ENCODE data around the gene SORCS2.

Gene SORCS2

DNA sequence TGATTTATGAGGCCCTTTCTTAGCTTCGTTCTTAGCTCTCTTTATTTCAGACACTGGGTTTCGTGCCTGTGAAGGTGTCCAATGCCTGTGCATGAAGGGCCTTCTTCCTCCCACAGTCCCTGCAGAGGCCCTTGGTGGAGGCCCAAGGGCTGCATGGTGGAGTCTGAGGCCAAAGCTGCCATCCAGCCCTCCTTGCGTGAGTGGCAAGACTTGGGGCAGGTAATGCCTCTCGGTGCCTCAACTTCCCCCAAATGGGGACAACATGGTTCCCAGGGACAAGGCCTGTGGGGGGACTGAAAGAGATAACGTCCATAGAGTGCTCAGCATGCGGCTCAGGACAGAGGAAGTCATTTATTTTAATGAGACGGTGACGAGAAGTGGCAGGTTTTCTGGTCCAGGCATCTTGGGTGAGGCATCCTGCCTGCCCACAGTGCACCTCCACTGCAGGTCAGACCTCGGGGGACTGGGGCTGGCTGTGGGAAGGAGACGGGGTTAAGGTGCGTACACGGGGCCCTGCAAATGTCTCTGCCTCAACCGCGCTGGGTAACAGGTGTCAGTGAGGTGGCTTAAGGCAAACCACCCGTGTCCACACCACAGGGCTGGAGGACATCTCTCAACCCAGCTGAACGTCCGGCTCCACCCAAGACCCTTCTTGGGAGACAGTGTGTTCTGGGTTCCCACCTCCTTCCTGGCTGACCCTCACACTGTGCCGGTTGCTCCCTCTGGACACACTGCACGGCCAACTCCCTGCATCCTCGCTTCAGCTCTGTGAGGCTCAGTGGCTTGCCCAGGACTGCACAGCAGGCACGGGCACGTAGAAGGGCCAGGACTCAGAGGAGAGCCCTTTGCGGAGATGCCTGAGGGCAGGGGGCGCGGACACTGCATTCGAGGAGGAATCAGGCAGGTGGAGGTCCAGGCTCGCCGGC is 191.9 kb downstream of the SORCS2 start:
- DNase-seq, result no peak

DNA sequence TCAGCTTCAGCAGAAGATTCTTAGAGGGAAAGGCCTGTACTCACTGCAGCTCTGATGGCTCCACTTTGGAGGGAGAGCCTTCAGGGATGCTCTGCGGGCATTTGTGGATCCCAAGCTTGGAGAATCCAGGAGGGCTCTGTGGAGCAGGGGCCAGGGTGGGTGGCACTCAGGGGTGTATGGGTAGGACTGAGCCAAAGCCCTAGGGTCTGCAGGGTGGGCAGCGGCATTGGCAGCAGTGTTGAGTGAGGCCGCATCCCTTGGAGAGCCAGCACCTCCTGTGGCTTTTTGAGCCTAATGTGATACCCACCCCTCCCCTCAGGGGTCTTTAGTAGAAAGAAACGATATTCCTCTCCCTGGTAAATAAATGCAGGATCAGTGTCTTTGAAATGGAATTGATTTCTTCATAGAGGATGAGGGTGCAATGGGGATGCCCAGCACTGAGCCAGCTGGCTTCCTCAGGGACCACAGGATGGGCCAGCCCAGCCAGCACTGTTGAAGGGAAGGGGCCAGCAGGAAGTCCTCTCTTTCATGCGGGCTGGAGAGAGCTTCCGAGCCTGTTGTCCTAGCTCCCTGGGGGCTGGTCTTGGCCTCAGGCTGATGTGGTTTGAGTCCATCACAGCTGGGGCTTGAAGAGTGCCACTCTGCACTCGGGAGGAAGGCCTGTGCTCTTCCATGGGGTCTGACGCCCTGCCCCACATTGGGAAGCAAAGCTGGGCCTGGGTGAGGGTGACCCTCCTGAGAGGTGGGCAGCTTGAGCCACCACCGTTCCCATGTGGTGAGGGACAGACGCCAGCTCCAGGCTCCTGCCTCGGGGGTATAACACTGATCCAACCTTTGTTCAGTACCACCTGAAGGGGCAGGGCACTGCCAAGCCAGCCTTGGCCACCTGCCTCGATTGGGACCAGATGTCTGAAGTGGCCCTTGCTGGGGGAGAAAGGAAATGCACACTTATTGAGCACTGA is 192.9 kb downstream of the SORCS2 start:
- no peak for DNase-seq

DNA sequence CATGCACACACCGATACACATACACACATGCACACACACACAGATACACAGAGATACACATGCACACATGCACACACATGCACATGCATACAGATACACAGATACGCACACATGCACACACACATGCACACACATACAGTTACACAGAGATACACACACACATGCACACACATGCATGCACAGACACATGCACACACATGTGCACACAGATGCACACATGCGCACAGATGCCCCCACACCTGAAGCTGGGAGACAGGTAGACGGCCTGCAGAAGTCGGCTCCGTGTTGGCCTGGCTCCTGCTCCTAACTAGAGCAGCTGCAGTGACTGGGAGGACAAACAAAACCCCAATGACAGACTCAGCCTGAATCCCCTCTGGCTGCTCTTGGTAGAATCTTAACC is 195.6 kb downstream of the SORCS2 start:
- no peak for DNase-seq

DNA sequence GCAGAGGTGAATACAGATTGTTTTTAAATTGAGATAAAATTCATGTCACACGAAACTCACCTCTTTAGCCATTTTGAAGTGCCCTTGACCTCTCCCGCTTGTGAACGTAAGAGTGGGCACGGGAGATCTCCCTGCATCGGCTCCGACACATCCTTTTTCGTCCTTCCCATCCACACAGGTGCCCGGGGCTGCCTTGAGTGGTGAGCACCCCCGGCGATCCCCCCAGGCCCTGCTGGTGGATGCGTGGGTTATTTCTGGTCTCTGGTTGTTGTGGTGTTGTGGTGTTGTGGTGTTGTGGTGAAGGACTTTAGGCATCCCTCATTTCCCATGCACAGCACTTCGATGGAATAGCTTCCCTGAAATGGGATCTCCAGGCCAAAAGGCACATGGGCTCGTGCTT is 196.3 kb downstream of the SORCS2 start:
- no peak for DNase-seq

GRCh38 chr4:7389101-7389701 is 196.9 kb downstream of the SORCS2 start:
- no peak for DNase-seq

DNA sequence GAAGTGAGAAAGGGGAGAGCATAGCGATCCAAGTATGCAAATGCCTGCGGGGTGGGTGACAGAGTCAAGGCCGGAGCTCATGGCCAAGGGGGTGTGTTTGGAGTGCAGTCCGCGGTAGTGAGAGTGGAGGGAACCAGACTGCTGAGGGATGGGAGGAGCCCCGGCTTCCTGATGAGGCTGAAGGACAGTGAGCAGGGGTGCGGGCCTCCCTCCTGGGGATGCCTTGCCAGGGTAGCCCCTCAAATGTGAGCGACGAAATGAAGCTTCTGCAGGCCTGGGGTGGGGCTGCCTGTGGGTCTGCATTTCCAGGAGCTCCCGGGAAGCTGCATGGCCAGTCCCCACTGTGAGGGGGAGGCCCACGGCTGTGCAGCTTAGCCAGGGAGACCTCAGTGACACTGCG is 197.4 kb downstream of the SORCS2 start:
- DNase-seq, result no peak

- no peak for DNase-seq
These were observed 198.0 kb downstream of the SORCS2 start for GRCh38 chr4:7390336-7390735.

GRCh38 chr4:7390906-7391636 is 198.7 kb downstream of the SORCS2 start:
- no peak for DNase-seq

DNA sequence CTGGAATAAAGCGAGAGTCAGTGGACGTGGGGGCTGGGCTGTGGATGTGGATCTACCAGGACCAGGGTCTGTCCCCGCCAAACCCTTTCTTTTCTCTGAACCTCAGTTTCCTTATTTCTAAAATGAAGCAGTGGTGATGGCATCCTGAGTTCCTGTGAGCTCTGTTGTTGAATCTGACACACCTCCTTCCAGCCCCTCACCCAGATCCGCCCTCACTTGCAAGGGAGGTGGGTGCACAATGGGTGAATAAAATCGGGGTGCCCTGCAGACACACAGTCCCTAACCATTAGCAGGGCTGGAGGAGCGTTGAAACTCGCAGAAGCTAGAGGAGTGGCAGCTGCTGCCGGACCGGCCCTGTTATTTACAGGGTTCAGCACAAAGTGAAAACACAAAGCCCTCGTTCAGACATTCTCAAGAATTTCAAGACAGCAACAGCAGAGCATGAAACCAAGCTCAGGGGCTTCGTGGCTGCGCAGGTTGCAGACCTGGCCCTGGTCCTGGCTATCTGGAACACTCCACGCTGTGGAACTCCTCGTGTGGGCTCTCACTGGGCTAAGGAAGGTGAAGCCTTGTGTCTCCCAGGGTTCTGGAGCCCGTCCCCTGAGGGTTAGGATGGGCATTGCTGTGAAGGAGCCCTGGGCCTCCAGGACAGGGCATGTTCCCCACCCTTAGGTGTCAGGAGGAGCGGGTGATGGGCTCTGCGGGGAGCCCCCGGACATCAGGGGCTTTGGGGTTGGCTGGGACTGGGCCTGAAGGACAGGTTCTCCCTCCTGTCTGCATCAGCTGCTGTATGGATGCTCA is 199.5 kb downstream of the SORCS2 start:
- no peak for DNase-seq

DNA sequence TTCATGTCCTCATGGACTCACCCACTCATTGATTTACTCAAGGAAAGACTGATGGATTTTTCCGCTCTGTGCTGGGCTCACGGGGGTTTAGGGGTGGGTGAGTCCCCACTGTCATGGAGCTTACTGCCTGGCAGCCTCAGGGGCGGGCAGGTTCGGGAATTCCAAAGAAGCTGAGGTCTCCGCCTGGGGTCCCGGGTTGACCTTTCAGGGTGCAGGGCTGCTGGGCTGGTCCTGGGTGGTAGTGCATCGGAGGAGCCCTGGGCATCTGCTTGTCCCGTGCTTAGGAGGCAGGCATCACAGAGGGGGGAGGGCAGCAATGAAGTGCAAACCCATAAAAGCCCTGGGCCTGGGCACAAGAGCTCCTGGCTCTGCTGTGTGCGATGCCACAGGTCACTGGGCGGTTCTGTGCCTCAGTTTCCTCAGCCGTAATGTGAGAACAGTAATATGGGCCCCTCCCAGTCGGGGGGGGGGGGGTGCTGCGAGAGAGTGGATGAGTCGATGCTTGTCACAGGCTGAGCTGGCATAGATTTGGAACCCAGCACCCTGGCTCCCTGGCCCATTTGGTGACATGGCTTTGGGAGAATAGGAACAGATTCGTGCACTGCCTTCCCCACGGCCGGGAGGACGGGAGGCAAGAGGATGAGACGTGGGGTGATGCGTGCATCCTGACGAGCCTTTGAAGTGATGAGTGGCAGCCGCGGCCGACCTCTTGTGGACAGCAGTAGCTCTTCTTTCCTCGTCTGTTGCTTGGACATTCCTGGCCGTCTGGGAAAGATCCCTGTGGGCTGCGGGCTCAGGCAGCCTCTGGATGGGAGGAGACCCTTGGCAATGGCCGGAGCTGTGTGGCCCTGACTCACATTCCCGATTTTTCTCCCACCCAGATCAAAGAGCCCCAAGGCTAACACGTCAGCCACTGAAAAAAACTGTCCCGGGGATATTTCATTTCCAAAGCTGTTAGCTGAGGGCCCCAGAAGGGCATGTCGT is 200.4 kb downstream of the SORCS2 start:
- no peak for DNase-seq

DNA sequence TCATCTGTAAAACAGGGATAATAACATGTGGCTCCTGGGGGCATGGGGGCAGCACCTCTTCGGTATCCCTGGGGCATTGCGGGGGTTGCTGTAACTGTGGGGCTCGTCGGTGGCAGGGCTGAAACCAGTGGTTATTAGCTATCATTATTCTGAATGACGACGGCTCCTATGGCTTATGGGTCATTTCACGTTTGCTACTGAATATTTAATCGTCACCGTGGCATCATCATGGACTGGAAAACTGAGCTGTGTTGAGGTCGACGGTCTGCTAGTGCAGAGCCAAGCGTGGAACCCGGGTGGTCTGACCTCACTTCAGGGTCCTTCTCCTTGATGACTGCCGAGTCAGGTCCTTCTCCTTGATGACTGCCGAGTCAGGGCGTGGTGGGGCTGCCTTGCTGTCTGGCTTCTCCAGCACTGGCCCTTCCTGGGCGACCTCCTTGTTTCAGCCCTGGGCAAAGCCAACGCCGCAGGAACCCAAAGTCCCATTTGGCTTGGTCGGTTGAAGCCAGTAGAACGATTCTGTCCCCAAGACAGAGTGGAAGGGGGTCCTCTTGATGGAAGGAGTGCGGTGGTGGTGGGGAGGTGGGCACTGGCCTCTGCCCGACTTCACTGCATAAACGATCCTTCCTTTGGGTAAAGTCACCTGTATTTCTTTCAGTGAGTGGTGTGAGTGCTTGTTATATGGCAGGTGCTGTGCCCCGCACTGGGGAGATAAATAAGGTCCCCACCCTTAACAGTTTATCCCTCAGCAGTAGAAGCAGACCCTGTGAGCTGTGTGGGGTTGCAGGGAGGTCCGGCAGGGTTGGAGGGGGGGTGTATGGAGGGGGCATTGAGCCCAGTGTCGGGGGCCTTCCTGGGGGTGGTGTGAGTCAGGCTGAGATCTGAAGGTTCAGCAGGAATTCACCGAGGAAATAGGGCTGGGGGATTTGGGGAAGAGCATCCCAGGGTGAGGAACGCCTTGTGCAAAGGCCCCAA is 201.6 kb downstream of the SORCS2 start:
- DNase-seq, result no peak

DNA sequence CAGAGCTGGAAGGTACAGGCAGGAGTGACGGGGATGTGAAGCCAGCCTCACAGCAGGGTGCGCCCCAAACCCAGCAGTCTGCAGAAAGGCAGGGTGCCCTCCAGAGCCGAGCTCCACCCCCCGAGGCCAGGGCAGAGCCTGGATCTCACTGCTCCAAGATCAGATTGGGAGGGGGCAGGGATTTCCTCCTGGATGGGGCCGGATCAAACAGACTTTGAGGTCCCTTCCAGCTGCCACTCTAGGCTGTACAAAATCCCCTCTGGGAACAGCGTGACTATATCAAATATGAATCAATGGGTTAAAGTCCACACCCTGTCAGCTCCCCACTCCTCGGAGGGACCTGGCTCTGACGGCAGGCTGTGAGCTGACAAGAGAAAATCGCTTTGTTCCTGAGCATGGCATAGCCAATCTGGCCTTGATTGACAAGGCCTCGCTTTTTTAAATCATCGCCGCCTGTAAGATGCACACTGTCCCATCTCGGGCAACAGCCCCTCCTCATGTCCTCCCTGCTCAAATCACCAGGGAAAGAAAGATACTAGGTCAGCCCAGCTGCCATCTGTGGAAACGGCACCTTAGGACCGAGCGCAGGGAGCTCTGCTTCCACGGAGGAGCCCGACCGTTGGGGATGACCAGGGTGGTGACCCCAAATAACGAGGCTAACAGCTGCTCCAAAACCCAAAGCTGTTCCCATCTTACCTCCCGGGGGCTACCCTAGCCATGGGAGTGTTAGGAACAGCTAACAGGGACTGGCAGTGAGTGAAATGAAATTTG is 202.5 kb downstream of the SORCS2 start:
- DNase-seq, result no peak

- DNase-seq, result no peak
These were observed 203.3 kb downstream of the SORCS2 start for GRCh38 chr4:7395645-7396044.

GRCh38 chr4:7396186-7396910 is 204.0 kb downstream of the SORCS2 start:
- DNase-seq, result no peak

- no peak for DNase-seq
These were observed 205.1 kb downstream of the SORCS2 start for GRCh38 chr4:7397206-7398103.

DNA sequence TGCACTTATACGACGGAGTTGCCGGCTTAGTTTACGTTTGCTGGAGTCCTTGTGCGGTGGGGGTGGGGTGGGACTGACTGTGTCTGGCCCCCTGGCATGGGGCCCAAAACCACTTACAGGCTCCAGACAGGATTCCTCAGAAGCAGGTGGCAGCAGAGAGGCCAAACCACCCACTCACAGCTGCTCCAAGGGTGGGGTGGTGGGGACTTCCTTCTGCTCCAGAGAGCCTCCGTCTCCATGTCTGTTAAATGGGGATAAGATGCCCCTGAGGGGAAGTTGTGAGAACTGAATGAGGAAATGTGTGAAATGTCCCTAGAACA is 205.7 kb downstream of the SORCS2 start:
- no peak for DNase-seq
